DND-41 (cell line): ENCODE results near the gene MTA3.

Experiments used
- EZH2 ChIP-seq: IDR thresholded peaks from 3 replicates; pipeline ENCODE4 v1.6.1; 2012; ENCODE audit warnings: borderline replicate concordance, low read depth, mild to moderate bottlenecking, moderate library complexity, low read length, inconsistent platforms; ENCODE audit not compliant: severe bottlenecking
- TF ChIP-seq, protein P1 (sequence below): IDR thresholded peaks from 2 replicates; pipeline ENCODE4 v1.5.1; 2012; ENCODE audit warnings: borderline replicate concordance, low read length, moderate library complexity, mild to moderate bottlenecking; ENCODE audit not compliant: poor library complexity, severe bottlenecking; ENCODE audit errors: extremely low read depth

DNA sequence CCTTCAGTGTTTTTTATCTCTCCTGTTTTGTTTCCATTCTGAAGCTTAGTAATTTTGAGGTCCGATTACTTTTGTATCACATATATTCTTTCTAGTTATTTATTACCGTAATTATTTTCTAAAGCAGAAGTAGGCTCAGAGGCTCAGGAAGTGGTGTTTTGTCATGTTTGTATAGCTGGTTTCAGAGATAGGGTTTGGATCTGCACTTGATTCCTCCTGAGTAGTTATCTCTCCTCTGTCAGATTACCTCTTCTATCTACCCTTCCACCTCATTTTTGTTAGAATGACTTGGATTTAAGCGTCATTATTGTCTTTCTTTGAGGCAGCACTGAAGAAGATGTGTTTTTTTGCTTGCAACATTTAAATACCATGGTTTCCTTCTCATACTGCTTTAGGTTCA, 95.4 kb downstream of the MTA3 start:
- TF ChIP-seq, protein P1, sequence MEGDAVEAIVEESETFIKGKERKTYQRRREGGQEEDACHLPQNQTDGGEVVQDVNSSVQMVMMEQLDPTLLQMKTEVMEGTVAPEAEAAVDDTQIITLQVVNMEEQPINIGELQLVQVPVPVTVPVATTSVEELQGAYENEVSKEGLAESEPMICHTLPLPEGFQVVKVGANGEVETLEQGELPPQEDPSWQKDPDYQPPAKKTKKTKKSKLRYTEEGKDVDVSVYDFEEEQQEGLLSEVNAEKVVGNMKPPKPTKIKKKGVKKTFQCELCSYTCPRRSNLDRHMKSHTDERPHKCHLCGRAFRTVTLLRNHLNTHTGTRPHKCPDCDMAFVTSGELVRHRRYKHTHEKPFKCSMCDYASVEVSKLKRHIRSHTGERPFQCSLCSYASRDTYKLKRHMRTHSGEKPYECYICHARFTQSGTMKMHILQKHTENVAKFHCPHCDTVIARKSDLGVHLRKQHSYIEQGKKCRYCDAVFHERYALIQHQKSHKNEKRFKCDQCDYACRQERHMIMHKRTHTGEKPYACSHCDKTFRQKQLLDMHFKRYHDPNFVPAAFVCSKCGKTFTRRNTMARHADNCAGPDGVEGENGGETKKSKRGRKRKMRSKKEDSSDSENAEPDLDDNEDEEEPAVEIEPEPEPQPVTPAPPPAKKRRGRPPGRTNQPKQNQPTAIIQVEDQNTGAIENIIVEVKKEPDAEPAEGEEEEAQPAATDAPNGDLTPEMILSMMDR, result no peak
- no peak for TF ChIP-seq EZH2
